Activated naive CD4-positive, alpha-beta T cell treated with anti-CD3 and anti-CD28 coated beads for 36 hours (primary cell): ENCODE results near the gene SUN5. TPM values are rescaled to one million over a fixed set of nuclear protein-coding genes. Genes with fewer than 3 reads are reported as not detected.

Source experiments
- CTCF ChIA-PET: fragments of 350-600 bp; sonication (Branson Sonifier 250); formaldehyde crosslinking; loops from one replicate; lab custom pipeline; 2021; ENCODE audit warnings: antibody characterized with exemption; lab: Charles Lee
- DNase-seq: peaks from one replicate; pipeline ENCODE4 v3.0.0-alpha.2; 2020
- H3K27ac Mint-ChIP-seq: one replicate; pipeline ENCODE4 v1.8.0; 2021; ENCODE audit warnings: mild to moderate bottlenecking, mixed read lengths
- H3K27me3 Mint-ChIP-seq: one replicate; pipeline ENCODE4 v1.8.0; 2021; ENCODE audit warnings: low read depth, mixed read lengths
- H3K36me3 Mint-ChIP-seq: one replicate; pipeline ENCODE4 v1.8.0; 2021; ENCODE audit warnings: low read depth, mixed read lengths
- H3K4me1 Mint-ChIP-seq: one replicate; pipeline ENCODE4 v1.8.0; 2021; ENCODE audit warnings: low read depth, mixed read lengths
- H3K4me3 Mint-ChIP-seq: one replicate; pipeline ENCODE4 v1.8.0; 2021; ENCODE audit warnings: mild to moderate bottlenecking, moderate library complexity, mixed read lengths
- H3K9me3 Mint-ChIP-seq: one replicate; pipeline ENCODE4 v1.8.0; 2021; ENCODE audit warnings: mixed read lengths
- intact Hi-C: fragments of 100-400 bp; cut with micrococcal nuclease; formaldehyde crosslinking; loops from one replicate; pipeline ENCODE4 v1.15.1; 2023
- total RNA-seq, 2 experiments: library from RNA; stranded (reverse); gene quantifications; one replicate each; pipeline ENCODE4 v1.2.3, GENCODE V29; 2021

SUN5 gene
- total RNA-seq, 2 experiments from 2014 or later, result not detected

GRCh38 chr20:33008336-33009213, 4.3 kb upstream of the SUN5 start:
- no peak for DNase-seq
- H3K36me3 Mint-ChIP-seq, result no peaks in the 10 kb centered on the region
- H3K9me3 Mint-ChIP-seq, result peaks cover 3% of the 10 kb centered on the region
- H3K4me3 Mint-ChIP-seq, result no peak overlapping the region
- H3K27ac Mint-ChIP-seq, result no peak overlapping the region
- no peaks in the 10 kb centered on the region for H3K27me3 Mint-ChIP-seq
- peaks cover 5% of the 10 kb centered on the region for H3K4me1 Mint-ChIP-seq
- intact Hi-C loops, result no loop called here
- CTCF ChIA-PET, result interaction anchor here (1.5 to 5.3 kb wide), 2 partner anchors 64 to 107 kb away, joined by 4 to 65 read pairs; no protein-coding TSS in a partner anchor

DNA sequence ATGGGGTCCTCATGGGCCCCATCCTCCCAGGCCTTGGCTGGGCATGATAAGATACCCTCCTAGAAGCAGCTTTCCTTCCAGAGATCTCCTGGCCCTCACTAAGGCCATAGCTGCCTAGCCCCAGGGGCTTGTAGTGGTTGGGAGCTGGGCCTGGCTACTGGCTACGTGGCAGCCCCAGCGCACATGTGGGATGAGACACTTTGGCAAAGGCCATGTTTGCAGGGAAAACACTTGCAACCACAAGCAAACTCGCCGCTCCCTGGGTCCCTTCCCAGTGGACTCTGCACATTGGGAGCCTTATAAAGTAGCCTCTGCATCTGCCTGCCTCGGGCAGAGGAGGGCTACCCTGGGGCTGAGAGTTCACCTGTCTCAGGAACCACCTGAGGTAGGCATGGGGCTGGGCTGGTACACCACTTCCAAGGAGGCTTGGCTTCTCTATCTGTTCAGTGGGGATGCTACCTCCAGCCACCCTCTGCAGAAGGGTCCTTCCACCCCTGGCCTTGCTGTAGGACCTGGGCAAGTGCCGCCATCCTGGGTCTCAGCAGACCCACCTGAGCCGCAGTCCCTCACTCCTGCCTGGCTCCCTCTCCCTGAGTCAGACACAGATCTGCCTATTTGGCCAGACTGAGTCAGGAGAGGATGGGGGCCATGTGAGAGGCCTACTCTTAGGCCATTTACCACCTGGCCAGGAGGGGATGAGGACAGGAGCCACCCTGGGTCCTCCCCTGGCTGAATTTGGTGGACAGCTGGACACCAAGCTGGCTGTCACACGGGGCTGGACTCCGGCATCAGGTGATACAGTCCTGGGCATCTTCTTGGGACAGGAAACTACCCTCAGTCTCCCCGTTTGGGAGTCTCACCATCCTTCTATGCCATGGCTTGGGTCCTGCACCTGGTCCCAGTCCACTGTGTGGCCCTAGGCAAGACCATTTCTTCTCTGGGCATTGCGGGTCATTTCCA, 3.4 kb upstream of the SUN5 start, which contains the start of gene BPIFB2:
TSS of gene BPIFB2 (plus strand) at position 329 of the 960 bp plus-strand sequence. CDS start 871 bp downstream, outside the sequence.
- Mint-ChIP-seq H3K4me3 (no peak within 1 kb of the TSS), H3K27me3 (no peaks in the 10 kb centered on the region), H3K4me1 (peaks cover 5% of the 10 kb centered on the region), H3K27ac (no peak within 1 kb of the TSS), H3K36me3 (no peaks in the 10 kb centered on the region), H3K9me3 (peaks cover 3% of the 10 kb centered on the region)
- intact Hi-C loops, result no loop called here
- CTCF ChIA-PET, result interaction anchor here (0.8 to 5.3 kb wide), 3 partner anchors 28 to 106 kb away, joined by 3 to 65 read pairs (median 4); no protein-coding TSS in a partner anchor
- DNase-seq, result no peak

- H3K27me3 Mint-ChIP-seq, result no peaks in the 10 kb centered on the region
- H3K4me3 Mint-ChIP-seq, result no peak overlapping the region
- CTCF ChIA-PET, result interaction anchor here (0.8 to 5.4 kb wide), 5 partner anchors 15 to 106 kb away, joined by 3 to 65 read pairs (median 23); no protein-coding TSS in a partner anchor
- H3K4me1 Mint-ChIP-seq, result peaks cover 10% of the 10 kb centered on the region
- peaks cover 3% of the 10 kb centered on the region for H3K9me3 Mint-ChIP-seq
- intact Hi-C loops, result no loop called here
- no peak for DNase-seq
- H3K27ac Mint-ChIP-seq, result no peak overlapping the region
- no peaks in the 10 kb centered on the region for H3K36me3 Mint-ChIP-seq
Observed at GRCh38 chr20:33006776-33007375, 2.6 kb upstream of the SUN5 start.

DNA sequence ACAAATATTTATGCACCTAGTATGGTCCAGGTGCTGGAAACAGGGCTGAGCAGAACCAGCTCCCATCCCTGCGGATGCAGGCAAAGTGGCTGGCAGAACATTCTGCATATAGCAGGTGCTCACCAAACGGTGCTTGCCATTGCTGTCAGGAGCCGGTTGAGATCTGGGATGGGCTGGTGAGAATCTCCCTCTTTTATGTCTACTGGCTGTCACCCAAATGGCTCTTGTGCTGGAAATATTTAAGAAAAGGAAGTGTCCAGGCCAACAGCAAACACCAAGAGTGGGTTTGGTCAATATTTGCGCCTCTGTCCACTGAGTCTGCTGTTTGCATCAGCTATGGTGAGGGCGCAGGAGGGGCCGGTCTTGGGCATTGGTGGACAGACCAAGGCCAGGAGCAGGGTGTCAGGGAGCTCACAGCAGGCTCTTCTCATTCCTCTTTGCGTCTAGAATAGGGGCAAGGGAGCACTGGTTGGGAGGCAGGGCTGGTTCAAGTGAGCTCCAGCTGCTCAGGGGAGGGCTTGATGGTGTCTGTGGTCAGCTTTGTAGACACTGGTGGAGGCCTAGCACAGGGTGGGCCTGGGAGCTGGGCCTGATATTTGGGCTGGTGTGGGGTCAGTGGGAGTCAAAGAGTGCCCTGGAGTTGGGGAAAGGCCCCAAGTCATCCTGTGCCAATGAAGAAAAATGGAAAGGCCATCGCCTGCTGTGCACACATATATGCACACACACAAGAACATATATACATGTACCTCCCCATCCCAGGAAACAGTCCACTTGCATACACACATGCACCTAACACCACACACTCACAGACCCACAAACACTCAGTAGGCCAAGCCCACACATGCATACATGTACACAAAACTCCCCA, 1.9 kb upstream of the SUN5 start:
- intact Hi-C loops, result loop anchor here (1.0 kb wide), 3 partner anchors 61 to 216 kb away; no protein-coding TSS in a partner anchor
- DNase-seq, result no peak
- Mint-ChIP-seq H3K36me3 (no peaks in the 10 kb centered on the region), H3K27me3 (no peaks in the 10 kb centered on the region), H3K9me3 (peaks cover 3% of the 10 kb centered on the region), H3K27ac (no peak overlapping the region), H3K4me3 (no peak overlapping the region), H3K4me1 (peaks cover 16% of the 10 kb centered on the region)
- CTCF ChIA-PET, result interaction anchor here (0.7 to 5.4 kb wide), 9 partner anchors 12 to 216 kb away, joined by 3 to 65 read pairs (median 7); no protein-coding TSS in a partner anchor

DNA sequence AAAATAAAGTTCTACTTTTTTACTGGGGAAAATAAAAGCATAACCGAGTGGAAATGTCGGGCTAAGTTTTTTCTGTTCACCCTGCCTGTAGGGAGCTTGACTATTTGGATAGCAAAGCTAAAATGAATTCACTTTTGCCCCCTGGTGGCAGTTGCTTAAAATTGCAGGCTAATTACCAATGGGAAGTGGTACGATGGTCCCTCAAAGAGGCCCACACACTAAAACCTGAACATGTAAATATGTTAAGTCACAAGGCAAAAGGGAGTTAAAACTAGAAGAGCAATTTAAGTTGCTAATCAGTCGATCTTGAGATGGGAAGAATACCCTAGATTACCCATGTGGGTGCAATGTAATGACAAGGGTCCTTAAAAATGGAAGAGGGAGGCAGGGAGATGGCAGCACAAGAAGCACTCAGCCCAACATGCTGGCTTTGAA, 916 bp upstream of the SUN5 start:
- no peaks in the 10 kb centered on the region for H3K36me3 Mint-ChIP-seq
- peaks cover 24% of the 10 kb centered on the region for H3K4me1 Mint-ChIP-seq
- CTCF ChIA-PET, result interaction anchor here (0.6 to 5.4 kb wide), 28 partner anchors 9 to 871 kb away, joined by 3 to 65 read pairs (median 3); no protein-coding TSS in a partner anchor
- no peak overlapping the region for H3K4me3 Mint-ChIP-seq
- no peaks in the 10 kb centered on the region for H3K27me3 Mint-ChIP-seq
- H3K9me3 Mint-ChIP-seq, result peaks cover 3% of the 10 kb centered on the region
- intact Hi-C loops, result loop anchor here (1.0 kb wide), 3 partner anchors 60 to 215 kb away; no protein-coding TSS in a partner anchor
- DNase-seq, result peak; percentile 60
- H3K27ac Mint-ChIP-seq, result no peak overlapping the region

- Mint-ChIP-seq H3K27me3 (no peaks in the 10 kb centered on the region), H3K9me3 (peaks cover 3% of the 10 kb centered on the region), H3K27ac (peak overlapping the region; percentile 7), H3K4me1 (peaks cover 36% of the 10 kb centered on the region), H3K4me3 (no peak overlapping the region), H3K36me3 (no peaks in the 10 kb centered on the region)
- intact Hi-C loops, result no loop called here
- CTCF ChIA-PET, result interaction anchor here (0.5 to 5.4 kb wide), 2 partner anchors 58 to 384 kb away, joined by 3 to 37 read pairs; no protein-coding TSS in a partner anchor
- no peak for DNase-seq
Observed at GRCh38 chr20:33002087-33002808, 2.0 kb downstream of the SUN5 start.

DNA sequence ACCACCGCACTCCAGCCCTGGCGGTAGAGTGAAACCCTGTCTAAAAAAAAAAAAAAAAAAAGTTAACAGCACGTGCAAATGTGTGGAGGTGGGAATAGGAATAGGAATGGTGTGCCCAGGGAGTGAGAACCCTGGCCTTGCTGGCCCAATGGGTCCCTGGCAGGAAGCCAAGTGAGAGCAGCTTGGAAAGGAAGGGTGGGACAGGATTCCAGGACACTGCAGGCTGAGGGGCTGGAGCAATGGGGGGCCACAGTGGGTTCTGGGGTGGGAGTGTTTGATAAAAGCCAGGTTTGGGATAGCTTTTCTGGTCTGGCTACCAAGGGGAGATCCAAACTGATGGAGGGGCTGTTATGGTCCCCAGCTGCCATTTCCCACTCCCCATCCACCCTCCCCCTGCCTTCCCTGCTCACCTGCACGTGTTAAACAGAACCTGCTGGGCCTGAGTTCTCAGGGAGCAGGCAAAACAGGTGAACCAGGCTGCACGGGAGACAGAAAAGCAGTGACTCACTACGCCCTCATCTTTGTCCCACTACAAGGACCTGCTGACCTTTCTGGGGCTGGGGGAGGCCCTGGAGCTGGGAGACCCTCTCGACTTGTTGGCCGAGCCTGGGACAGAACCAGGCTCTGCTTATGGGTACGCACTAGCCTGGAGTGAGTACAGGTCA, 3.3 kb downstream of the SUN5 start:
- Mint-ChIP-seq H3K4me3 (no peak overlapping the region), H3K4me1 (peaks cover 37% of the 10 kb centered on the region), H3K27ac (no peak overlapping the region), H3K9me3 (peaks cover 3% of the 10 kb centered on the region), H3K27me3 (no peaks in the 10 kb centered on the region), H3K36me3 (no peaks in the 10 kb centered on the region)
- DNase-seq, result no peak
- intact Hi-C loops, result no loop called here
- CTCF ChIA-PET, result interaction anchor here (0.7 kb wide), 1 partner anchor 99 kb away, joined by 3 read pairs; no protein-coding TSS in a partner anchor

GRCh38 chr20:32999603-33000250, 4.5 kb downstream of the SUN5 start:
- intact Hi-C loops, result no loop called here
- DNase-seq, result no peak
- Mint-ChIP-seq H3K4me1 (peaks cover 33% of the 10 kb centered on the region), H3K27ac (no peak overlapping the region), H3K27me3 (no peaks in the 10 kb centered on the region), H3K4me3 (no peak overlapping the region), H3K36me3 (no peaks in the 10 kb centered on the region), H3K9me3 (peaks cover 5% of the 10 kb centered on the region)
- CTCF ChIA-PET, result interaction anchor here (1.1 to 1.5 kb wide), 2 partner anchors 54 to 210 kb away, joined by 4 to 12 read pairs; no protein-coding TSS in a partner anchor

GRCh38 chr20:32997431-32997830, 6.8 kb downstream of the SUN5 start:
- Mint-ChIP-seq H3K9me3 (peaks cover 5% of the 10 kb centered on the region), H3K27me3 (no peaks in the 10 kb centered on the region), H3K27ac (no peak overlapping the region), H3K4me1 (peaks cover 49% of the 10 kb centered on the region), H3K4me3 (no peak overlapping the region), H3K36me3 (no peaks in the 10 kb centered on the region)
- DNase-seq, result no peak
- intact Hi-C loops, result no loop called here
- CTCF ChIA-PET, result no interaction called here
